SK-N-SH treated with all-trans-retinoic acid at 6 μM for 48 hours (cell line): ENCODE results near the gene OR10A3.

Experiments used
- BACH2 ChIP-seq: fragments of 250-450 bp; sonication (Bioruptor Pico); IDR thresholded peaks from 2 replicates; pipeline ENCODE4 v1.9.0; 2021; ENCODE audit warnings: mild to moderate bottlenecking, borderline replicate concordance
- RARB ChIP-seq: fragments of 250-450 bp; sonication (Bioruptor Pico); IDR thresholded peaks from 2 replicates; pipeline ENCODE4 v1.8.0; 2021; ENCODE audit warnings: mild to moderate bottlenecking, moderate library complexity
- SNAI2 ChIP-seq: fragments of 250-450 bp; sonication (Bioruptor Pico); IDR thresholded peaks from 2 replicates; pipeline ENCODE4 v1.5.0; 2020; ENCODE audit warnings: mild to moderate bottlenecking, moderate library complexity
- ZFP30 ChIP-seq: fragments of 450-650 bp; formaldehyde crosslinking; IDR thresholded peaks from 2 replicates; pipeline ENCODE4 v1.5.0; 2022; ENCODE audit warnings: mild to moderate bottlenecking, moderate library complexity
- ZNF565 ChIP-seq: fragments of 450-650 bp; formaldehyde crosslinking; conservative IDR thresholded peaks from 2 replicates; pipeline ENCODE4 v1.5.0; 2020; ENCODE audit warnings: low read depth, mild to moderate bottlenecking, moderate library complexity
- TF ChIP-seq, protein P1 (sequence below): fragments of 250-450 bp; sonication (Bioruptor Pico); IDR thresholded peaks from 2 replicates; pipeline ENCODE4 v1.5.1; 2020; ENCODE audit warnings: low read depth, mild to moderate bottlenecking, moderate library complexity

DNA sequence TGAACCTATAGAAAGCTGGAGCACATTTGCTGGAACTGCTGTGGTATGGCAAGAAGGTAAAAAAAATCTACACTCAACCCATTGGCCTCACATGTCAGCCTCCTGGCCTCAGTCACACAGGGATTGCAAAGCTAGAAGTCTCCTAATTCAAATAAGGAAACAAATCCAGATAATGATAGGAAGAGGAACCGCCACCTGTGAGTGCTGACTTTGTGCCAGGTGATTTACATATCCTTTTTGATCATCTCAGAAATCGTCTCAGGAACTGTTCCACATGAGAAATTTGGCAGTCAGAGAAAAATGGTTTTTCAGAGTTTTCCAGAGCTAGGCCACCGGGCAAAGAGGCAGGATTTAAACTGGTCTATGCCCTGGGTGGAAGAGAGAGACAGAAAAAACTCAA, 22.8 kb upstream of the OR10A3 start:
- TF ChIP-seq ZFP30 (CRISPR knock-in tag), result no peak
- TF ChIP-seq SNAI2, result no peak
- no peak for TF ChIP-seq RARB
- TF ChIP-seq, protein P1, sequence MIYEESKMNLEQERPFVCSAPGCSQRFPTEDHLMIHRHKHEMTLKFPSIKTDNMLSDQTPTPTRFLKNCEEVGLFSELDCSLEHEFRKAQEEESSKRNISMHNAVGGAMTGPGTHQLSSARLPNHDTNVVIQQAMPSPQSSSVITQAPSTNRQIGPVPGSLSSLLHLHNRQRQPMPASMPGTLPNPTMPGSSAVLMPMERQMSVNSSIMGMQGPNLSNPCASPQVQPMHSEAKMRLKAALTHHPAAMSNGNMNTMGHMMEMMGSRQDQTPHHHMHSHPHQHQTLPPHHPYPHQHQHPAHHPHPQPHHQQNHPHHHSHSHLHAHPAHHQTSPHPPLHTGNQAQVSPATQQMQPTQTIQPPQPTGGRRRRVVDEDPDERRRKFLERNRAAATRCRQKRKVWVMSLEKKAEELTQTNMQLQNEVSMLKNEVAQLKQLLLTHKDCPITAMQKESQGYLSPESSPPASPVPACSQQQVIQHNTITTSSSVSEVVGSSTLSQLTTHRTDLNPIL (CRISPR knock-in tag), result no peak
- TF ChIP-seq ZNF565, result no peak
- no peak for TF ChIP-seq BACH2 (CRISPR knock-in tag)
